Tibial nerve (tissue), 4 donors: ENCODE measurements around the gene TNFRSF21.

ENCODE experiments used
- EP300 ChIP-seq, 2 donors: sonication (generic); formaldehyde crosslinking; IDR thresholded peaks; one replicate each; pipeline ENCODE4 v1.6.1; 2017; ENCODE audit warnings: antibody characterized with exemption in 2 of 2, mild to moderate bottlenecking in 1 of 2
- POLR2A ChIP-seq, 2 donors: fragments of 450-650 bp; IDR thresholded peaks; one replicate each; pipeline ENCODE4 v1.6.1; 2017; ENCODE audit warnings: antibody characterized with exemption in 2 of 2, mild to moderate bottlenecking in 2 of 2, moderate library complexity in 2 of 2
- TF ChIP-seq, protein P1 (sequence below), 5 experiments: fragments of 200-600 bp in 3 of 5; fragments of 450-650 bp in 2 of 5; sonication (generic) in 3 of 5; IDR thresholded peaks; one replicate each; pipeline ENCODE4 v1.5.1; 2016 to 2019; ENCODE audit warnings: antibody characterized with exemption in 5 of 5, mild to moderate bottlenecking in 3 of 5, moderate library complexity in 2 of 5

DNA sequence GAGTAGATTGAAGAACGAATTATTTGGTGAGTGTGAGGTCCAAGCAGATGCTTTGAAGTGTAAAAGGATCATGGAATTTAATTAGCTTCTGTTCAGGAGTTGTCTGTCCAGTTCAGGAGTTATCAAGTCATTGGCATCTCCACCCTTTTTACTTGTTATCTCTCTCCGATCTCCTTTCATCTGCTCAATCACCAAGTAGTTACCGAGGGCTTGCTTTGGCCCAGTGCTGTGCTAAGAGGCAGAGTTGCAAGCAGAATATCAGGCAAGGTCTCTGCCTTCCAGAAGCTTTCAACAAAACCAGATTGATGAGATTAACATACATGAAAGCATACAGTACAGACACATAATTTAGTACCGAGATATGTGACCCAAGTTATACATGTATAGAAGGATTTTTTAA is 10.2 kb upstream of the TNFRSF21 start:
- TF ChIP-seq, protein P1, sequence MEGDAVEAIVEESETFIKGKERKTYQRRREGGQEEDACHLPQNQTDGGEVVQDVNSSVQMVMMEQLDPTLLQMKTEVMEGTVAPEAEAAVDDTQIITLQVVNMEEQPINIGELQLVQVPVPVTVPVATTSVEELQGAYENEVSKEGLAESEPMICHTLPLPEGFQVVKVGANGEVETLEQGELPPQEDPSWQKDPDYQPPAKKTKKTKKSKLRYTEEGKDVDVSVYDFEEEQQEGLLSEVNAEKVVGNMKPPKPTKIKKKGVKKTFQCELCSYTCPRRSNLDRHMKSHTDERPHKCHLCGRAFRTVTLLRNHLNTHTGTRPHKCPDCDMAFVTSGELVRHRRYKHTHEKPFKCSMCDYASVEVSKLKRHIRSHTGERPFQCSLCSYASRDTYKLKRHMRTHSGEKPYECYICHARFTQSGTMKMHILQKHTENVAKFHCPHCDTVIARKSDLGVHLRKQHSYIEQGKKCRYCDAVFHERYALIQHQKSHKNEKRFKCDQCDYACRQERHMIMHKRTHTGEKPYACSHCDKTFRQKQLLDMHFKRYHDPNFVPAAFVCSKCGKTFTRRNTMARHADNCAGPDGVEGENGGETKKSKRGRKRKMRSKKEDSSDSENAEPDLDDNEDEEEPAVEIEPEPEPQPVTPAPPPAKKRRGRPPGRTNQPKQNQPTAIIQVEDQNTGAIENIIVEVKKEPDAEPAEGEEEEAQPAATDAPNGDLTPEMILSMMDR (IDR thresholded peaks at IDR 0.05) = no peak
- TF ChIP-seq POLR2A (IDR thresholded peaks at IDR 0.05) (no peak), EP300 (IDR thresholded peaks at IDR 0.05) (no peak)
